Thyroid gland (tissue), 4 donors: ENCODE measurements around the gene PCBD2. TPM values are rescaled to one million over a fixed set of nuclear protein-coding genes. Genes with fewer than 3 reads are reported as not detected.
"Not testable (repeated sequence)": the region's sequence is repeated elsewhere in the genome, so short reads cannot be mapped to it uniquely, and the experiment has no call there.

ENCODE experiments used
- DNase-seq, 2 donors: peaks; one replicate each; pipeline ENCODE4 v3.0.0-alpha.2; 2019
- H3K27ac ChIP-seq, 3 donors: fragments of 200-600 bp; sonication (generic); 1 replicate in 2 of 3; 2 replicates in 1 of 3; pipeline ENCODE4 v1.5.1; 2016 to 2019; ENCODE audit warnings: mild to moderate bottlenecking in 1 of 3, moderate library complexity in 1 of 3
- H3K27me3 ChIP-seq: fragments of 200-600 bp; sonication (generic); one replicate; pipeline ENCODE4 v1.5.1; 2019
- H3K36me3 ChIP-seq, 2 donors: fragments of 200-600 bp; sonication (generic); one replicate each; pipeline ENCODE4 v1.5.1; 2016 to 2019
- H3K4me1 ChIP-seq, 2 donors: fragments of 200-600 bp; sonication (generic); one replicate each; pipeline ENCODE4 v1.5.1; 2017 to 2019
- H3K4me3 ChIP-seq, 3 donors: fragments of 200-600 bp; sonication (generic); replicated peaks in 1 of 3; 1 replicate in 2 of 3; 2 replicates in 1 of 3; pipeline ENCODE4 v1.5.1; 2016; ENCODE audit warnings: mild to moderate bottlenecking in 1 of 3
- H3K9me3 ChIP-seq: fragments of 200-600 bp; sonication (generic); one replicate; pipeline ENCODE4 v1.5.1; 2017
- POLR2A ChIP-seq, 2 donors: fragments of 450-650 bp; IDR thresholded peaks; one replicate each; pipeline ENCODE4 v1.6.1; 2017; ENCODE audit warnings: antibody characterized with exemption in 2 of 2, mild to moderate bottlenecking in 2 of 2, moderate library complexity in 1 of 2
- WGBS, 2 donors: methylation state at CpG; one replicate each; pipeline ENCODE4 v1.1.5; 2017; 5-methylcytosine and 5-hydroxymethylcytosine counted together
- intact Hi-C: fragments of 100-400 bp; cut with DNase I; formaldehyde crosslinking; loops from one replicate; pipeline ENCODE4 v1.15.1; 2023
- total RNA-seq, 4 donors: library from RNA; depleted of rRNA; stranded (reverse); fragments of >200 nt; gene quantifications; one replicate each; pipeline ENCODE4 v1.2.3, GENCODE V29; 2016
- TF ChIP-seq, protein P1 (sequence below), 6 experiments: fragments of 200-600 bp in 3 of 6; fragments of 450-650 bp in 3 of 6; sonication (generic) in 3 of 6; IDR thresholded peaks; one replicate each; pipeline ENCODE4 v1.5.1; 2016 to 2019; ENCODE audit warnings: antibody characterized with exemption in 6 of 6, mild to moderate bottlenecking in 2 of 6, inconsistent platforms in 1 of 6, moderate library complexity in 1 of 6

PCBD2 gene
- total RNA-seq, 4 donors from 2014 or later, result 12.6 to 24.4 (median 17.7) TPM

DNA sequence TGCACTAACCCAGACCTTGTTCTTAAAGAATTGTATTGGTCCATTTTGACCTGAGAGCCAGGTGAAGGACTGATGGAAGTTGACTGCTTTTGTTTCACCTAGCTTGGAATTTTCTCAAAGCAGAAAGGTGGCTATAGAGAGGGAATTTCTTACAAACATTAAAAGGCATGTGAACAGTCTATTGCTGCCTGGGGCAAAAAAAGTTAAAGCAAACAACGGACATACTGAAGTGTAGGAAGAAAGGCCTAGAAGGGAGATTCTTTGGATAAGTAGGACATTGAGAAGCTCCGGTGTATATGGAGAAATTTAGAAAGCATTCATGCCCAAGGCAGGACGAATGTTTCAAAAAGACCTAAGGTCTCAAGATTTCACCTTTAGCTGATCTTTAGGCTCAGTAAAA lies 74.5 kb downstream of the PCBD2 start:
- intact Hi-C loops, result no loop called here
- Histone ChIP-seq H3K27me3 (no peaks in the 10 kb centered on the region), H3K4me3 (no peak overlapping the region), H3K27ac (no peak overlapping the region), H3K4me1 (no peaks in the 10 kb centered on the region), H3K9me3 (no peaks in the 10 kb centered on the region), H3K36me3 (no peaks in the 10 kb centered on the region)
- no peak for DNase-seq
- 87 to 95% methylated on average over 3 of the region's 3 CpGs for WGBS, 2 donors
- TF ChIP-seq POLR2A (IDR thresholded peaks at IDR 0.05), result no peak
- TF ChIP-seq, protein P1, sequence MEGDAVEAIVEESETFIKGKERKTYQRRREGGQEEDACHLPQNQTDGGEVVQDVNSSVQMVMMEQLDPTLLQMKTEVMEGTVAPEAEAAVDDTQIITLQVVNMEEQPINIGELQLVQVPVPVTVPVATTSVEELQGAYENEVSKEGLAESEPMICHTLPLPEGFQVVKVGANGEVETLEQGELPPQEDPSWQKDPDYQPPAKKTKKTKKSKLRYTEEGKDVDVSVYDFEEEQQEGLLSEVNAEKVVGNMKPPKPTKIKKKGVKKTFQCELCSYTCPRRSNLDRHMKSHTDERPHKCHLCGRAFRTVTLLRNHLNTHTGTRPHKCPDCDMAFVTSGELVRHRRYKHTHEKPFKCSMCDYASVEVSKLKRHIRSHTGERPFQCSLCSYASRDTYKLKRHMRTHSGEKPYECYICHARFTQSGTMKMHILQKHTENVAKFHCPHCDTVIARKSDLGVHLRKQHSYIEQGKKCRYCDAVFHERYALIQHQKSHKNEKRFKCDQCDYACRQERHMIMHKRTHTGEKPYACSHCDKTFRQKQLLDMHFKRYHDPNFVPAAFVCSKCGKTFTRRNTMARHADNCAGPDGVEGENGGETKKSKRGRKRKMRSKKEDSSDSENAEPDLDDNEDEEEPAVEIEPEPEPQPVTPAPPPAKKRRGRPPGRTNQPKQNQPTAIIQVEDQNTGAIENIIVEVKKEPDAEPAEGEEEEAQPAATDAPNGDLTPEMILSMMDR (IDR thresholded peaks at IDR 0.05), result no peak

DNA sequence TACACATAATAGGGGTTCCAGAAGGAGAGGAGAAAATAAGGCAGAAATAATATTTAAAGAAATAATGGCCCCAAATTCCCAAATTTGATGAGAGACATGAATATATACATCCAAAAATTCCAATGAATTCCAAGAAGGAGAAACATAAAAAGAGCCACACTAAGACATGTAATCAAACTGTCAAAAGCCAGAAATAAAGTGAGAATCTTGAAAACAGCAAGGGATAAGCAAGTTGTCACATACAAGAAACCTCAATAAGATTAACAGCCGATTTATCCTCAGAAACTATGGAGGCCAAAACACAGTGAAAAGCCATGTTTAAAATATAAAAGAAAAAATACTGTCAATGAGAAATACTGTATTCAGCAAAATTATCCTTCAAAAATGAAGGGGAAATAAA lies 77.3 kb downstream of the PCBD2 start:
- TF ChIP-seq, protein P1 (IDR thresholded peaks at IDR 0.05), result no peak
- TF ChIP-seq POLR2A (IDR thresholded peaks at IDR 0.05), result no peak
- H3K36me3 ChIP-seq, result no peaks in the 10 kb centered on the region
- no peak overlapping the region for H3K4me3 ChIP-seq
- no peak for DNase-seq
- no peaks in the 10 kb centered on the region for H3K4me1 ChIP-seq
- no peaks in the 10 kb centered on the region for H3K9me3 ChIP-seq
- intact Hi-C loops, result no loop called here
- H3K27me3 ChIP-seq, result no peaks in the 10 kb centered on the region
- no peak overlapping the region for H3K27ac ChIP-seq
- 96 to 97% methylated on average over 1 of the region's 1 CpG for WGBS, 2 donors

DNA sequence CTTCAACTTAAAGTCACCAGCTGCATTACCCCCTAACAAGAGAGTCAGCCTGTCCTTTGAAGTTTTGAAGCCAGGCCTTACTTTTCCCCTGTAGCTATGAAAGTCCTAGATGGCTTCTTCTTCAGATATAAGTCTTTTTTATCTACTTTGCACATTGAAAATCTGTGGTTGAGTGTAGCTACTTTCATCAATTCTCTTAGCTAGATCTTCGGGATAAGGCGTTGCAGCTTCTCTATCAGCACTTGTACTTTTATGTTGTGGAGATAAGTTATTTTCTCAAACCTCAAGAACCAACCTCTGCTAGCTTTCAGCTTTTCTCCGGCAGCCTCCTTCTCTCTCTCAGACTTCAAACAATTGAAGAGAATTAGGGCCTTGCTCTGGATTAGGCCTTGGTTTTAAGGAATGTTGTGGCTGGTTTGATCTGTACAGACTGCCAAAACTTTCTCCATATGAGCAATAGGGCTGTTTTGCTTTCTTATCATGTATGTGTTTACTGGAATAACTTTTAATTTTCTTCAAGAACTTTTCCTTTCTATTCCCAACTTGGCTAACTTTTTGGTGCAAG lies 84.4 kb downstream of the PCBD2 start:
- WGBS, 2 donors, result 88 to 90% methylated on average over 3 of the region's 3 CpGs
- no peak for DNase-seq
- no peaks in the 10 kb centered on the region for H3K27me3 ChIP-seq
- no peaks in the 10 kb centered on the region for H3K9me3 ChIP-seq
- no peak for TF ChIP-seq POLR2A (IDR thresholded peaks at IDR 0.05)
- TF ChIP-seq, protein P1 (IDR thresholded peaks at IDR 0.05), result no peak
- H3K4me1 ChIP-seq, result no peaks in the 10 kb centered on the region
- no peak overlapping the region for H3K27ac ChIP-seq
- H3K4me3 ChIP-seq, result no peak overlapping the region
- no peaks in the 10 kb centered on the region for H3K36me3 ChIP-seq
- intact Hi-C loops, result no loop called here

DNA sequence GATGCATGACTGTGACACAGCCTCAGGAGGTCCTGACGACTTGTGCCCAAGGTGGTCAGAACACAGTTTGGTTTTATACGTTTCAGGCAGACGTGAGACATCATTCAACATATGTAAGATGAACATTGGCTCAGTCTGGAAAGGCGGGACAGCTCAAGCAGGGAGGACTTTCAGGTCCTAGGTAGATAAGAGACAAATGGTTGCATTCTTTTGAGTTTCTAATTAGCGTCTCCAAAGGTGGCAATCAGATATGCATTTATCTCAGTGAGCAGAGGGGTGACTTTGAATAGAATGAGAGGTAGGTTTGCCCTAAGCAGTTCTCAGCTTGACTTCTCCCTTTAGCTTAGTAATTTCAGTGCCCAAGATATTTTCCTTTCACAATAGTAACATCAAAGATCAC lies 85.3 kb downstream of the PCBD2 start:
- H3K9me3 ChIP-seq, H3K4me3 ChIP-seq, H3K27ac ChIP-seq, DNase-seq, H3K4me1 ChIP-seq, H3K27me3 ChIP-seq, intact Hi-C loops, H3K36me3 ChIP-seq: not testable (repeated sequence)
- WGBS, 2 donors, result 67 to 71% methylated on average over 5 of the region's 5 CpGs

DNA sequence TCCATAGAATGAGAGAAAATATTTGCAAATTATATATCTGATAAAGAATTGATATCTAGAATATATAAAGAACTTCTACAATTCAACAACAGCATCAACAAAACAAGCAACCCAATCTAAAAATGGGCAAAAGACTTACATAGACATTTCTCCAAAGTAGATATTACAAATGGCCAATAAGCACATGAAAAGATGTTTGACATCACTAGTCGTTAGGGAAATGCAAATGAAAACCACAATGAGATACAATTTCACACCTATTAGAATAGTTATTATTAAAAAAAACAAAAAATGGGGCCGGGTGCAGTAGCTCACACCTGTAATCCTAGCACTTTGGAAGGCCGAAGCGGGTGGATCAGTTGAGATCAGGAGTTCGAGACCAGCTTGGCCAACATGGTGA lies 87.2 kb downstream of the PCBD2 start:
- DNase-seq, result no peak
- no peak overlapping the region for H3K4me3 ChIP-seq
- WGBS, 2 donors, result 94% methylated on average over 5 of the region's 5 CpGs
- intact Hi-C loops, result no loop called here
- H3K27me3 ChIP-seq, result no peaks in the 10 kb centered on the region
- no peaks in the 10 kb centered on the region for H3K9me3 ChIP-seq
- no peaks in the 10 kb centered on the region for H3K36me3 ChIP-seq
- no peak overlapping the region for H3K27ac ChIP-seq
- H3K4me1 ChIP-seq, result no peaks in the 10 kb centered on the region
- no peak for TF ChIP-seq POLR2A (IDR thresholded peaks at IDR 0.05)
- TF ChIP-seq, protein P1 (IDR thresholded peaks at IDR 0.05), result no peak

DNA sequence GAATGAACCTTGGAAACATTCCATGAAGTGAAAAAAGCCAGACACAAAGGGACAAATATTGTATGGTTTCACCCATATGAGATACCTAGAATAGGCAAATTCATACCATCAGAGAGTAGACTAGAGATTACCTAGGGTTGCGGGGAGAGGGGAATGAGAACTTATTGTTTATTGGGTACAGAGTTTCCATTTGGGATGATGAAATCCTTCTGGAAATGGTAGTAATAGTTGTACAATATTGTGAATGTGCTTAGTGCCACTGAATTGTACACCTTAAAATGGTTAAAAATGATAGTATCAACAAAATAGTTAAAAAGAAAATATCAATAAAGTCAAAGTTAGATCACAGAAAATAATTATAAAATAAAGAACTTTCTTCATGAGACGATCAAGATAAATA lies 88.2 kb downstream of the PCBD2 start:
- intact Hi-C loops, result no loop called here
- DNase-seq, result no peak
- H3K27ac ChIP-seq, result no peak overlapping the region
- no peaks in the 10 kb centered on the region for H3K4me1 ChIP-seq
- no peak overlapping the region for H3K4me3 ChIP-seq
- H3K36me3 ChIP-seq, result no peaks in the 10 kb centered on the region
- 95 to 96% methylated on average over 2 of the region's 2 CpGs for WGBS, 2 donors
- H3K9me3 ChIP-seq, result no peaks in the 10 kb centered on the region
- TF ChIP-seq, protein P1 (IDR thresholded peaks at IDR 0.05), result no peak
- TF ChIP-seq POLR2A (IDR thresholded peaks at IDR 0.05), result no peak
- no peaks in the 10 kb centered on the region for H3K27me3 ChIP-seq
